ENCODE measurements around the gene DGCR6L.
"Not testable (repeated sequence)": the region's sequence is repeated elsewhere in the genome, so short reads cannot be mapped to it uniquely, and the experiment has no call there.

The DGCR6L gene

GRCh38 chr22:20272174-20272573 lies 47.7 kb downstream of the DGCR6L start:
- DNase-seq (ENCODE audit: low read depth in 1 of 2, low spot score in 1 of 2) = no peak
- TF ChIP-seq SPI1 (IDR thresholded peaks at IDR 0.05; ENCODE audit: borderline replicate concordance, low read depth) = no peak
- TF ChIP-seq GABPA (IDR thresholded peaks at IDR 0.05; ENCODE audit: low read depth) = no peak
- TF ChIP-seq, protein P1, sequence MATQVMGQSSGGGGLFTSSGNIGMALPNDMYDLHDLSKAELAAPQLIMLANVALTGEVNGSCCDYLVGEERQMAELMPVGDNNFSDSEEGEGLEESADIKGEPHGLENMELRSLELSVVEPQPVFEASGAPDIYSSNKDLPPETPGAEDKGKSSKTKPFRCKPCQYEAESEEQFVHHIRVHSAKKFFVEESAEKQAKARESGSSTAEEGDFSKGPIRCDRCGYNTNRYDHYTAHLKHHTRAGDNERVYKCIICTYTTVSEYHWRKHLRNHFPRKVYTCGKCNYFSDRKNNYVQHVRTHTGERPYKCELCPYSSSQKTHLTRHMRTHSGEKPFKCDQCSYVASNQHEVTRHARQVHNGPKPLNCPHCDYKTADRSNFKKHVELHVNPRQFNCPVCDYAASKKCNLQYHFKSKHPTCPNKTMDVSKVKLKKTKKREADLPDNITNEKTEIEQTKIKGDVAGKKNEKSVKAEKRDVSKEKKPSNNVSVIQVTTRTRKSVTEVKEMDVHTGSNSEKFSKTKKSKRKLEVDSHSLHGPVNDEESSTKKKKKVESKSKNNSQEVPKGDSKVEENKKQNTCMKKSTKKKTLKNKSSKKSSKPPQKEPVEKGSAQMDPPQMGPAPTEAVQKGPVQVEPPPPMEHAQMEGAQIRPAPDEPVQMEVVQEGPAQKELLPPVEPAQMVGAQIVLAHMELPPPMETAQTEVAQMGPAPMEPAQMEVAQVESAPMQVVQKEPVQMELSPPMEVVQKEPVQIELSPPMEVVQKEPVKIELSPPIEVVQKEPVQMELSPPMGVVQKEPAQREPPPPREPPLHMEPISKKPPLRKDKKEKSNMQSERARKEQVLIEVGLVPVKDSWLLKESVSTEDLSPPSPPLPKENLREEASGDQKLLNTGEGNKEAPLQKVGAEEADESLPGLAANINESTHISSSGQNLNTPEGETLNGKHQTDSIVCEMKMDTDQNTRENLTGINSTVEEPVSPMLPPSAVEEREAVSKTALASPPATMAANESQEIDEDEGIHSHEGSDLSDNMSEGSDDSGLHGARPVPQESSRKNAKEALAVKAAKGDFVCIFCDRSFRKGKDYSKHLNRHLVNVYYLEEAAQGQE (IDR thresholded peaks at IDR 0.05; ENCODE audit: insufficient replicate concordance, low read depth) = no peak
- no peak for TF ChIP-seq CTCF (IDR thresholded peaks at IDR 0.05; ENCODE audit: insufficient read depth, low read length)
- no peak for TF ChIP-seq POLR2AphosphoS5 (IDR thresholded peaks at IDR 0.05; ENCODE audit: low read depth)
- Histone ChIP-seq H3K27ac (replicated peaks) (no peak overlapping the region), H3K4me3 (replicated peaks; ENCODE audit: insufficient read depth, low read length) (no peak overlapping the region), H3K27me3 (ENCODE audit: insufficient read depth, poor library complexity, severe bottlenecking) (peaks cover 4% of the 10 kb centered on the region)

- TF ChIP-seq GABPA (IDR thresholded peaks at IDR 0.05; ENCODE audit: low read depth) (no peak), CTCF (IDR thresholded peaks at IDR 0.05; ENCODE audit: insufficient read depth, low read length) (no peak), SPI1 (IDR thresholded peaks at IDR 0.05; ENCODE audit: borderline replicate concordance, low read depth) (no peak), POLR2AphosphoS5 (IDR thresholded peaks at IDR 0.05; ENCODE audit: low read depth) (no peak)
- TF ChIP-seq, protein P1 (IDR thresholded peaks at IDR 0.05; ENCODE audit: insufficient replicate concordance, low read depth) = no peak
- H3K27me3 ChIP-seq (ENCODE audit: insufficient read depth, poor library complexity, severe bottlenecking) = peaks cover 4% of the 10 kb centered on the region
- no peak overlapping the region for H3K4me3 ChIP-seq (replicated peaks; ENCODE audit: insufficient read depth, low read length)
- DNase-seq (ENCODE audit: low read depth in 1 of 2, low spot score in 1 of 2) = no peak
- no peak overlapping the region for H3K27ac ChIP-seq (replicated peaks)
Measured at GRCh38 chr22:20271114-20271994, 48.5 kb downstream of the DGCR6L start.

- TF ChIP-seq, protein P1 (IDR thresholded peaks at IDR 0.05; ENCODE audit: insufficient replicate concordance, low read depth) = peak; percentile 53
- not testable (repeated sequence) for H3K27me3 ChIP-seq (ENCODE audit: insufficient read depth, poor library complexity, severe bottlenecking); H3K4me3 ChIP-seq (replicated peaks; ENCODE audit: insufficient read depth, low read length); DNase-seq (ENCODE audit: low read depth in 1 of 2, low spot score in 1 of 2); H3K27ac ChIP-seq (replicated peaks)
Measured at GRCh38 chr22:20270190-20271113, 49.4 kb downstream of the DGCR6L start.

DNA sequence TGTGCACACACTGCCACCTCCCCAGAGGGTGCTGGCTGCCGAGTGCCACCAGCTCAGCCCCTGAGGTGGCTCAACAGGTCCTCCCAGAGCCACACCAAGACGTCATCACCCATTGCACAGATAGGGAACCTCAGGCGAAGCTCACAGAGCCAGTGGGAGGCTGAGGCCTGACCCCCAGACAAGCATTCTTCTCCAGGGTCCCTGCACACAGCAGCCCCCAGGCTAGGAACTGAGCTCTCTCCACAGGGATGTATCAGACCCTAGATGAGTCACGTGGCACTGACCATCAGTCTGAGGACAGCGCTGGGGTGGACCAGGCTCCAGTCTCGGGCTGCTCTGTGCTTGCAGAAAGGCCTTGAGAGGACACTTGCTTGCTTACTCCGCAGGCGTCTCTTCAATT lies 50.2 kb downstream of the DGCR6L start:
- not testable (repeated sequence) for DNase-seq (ENCODE audit: low read depth in 1 of 2, low spot score in 1 of 2); H3K4me3 ChIP-seq (replicated peaks; ENCODE audit: insufficient read depth, low read length); H3K27me3 ChIP-seq (ENCODE audit: insufficient read depth, poor library complexity, severe bottlenecking); H3K27ac ChIP-seq (replicated peaks)

DNA sequence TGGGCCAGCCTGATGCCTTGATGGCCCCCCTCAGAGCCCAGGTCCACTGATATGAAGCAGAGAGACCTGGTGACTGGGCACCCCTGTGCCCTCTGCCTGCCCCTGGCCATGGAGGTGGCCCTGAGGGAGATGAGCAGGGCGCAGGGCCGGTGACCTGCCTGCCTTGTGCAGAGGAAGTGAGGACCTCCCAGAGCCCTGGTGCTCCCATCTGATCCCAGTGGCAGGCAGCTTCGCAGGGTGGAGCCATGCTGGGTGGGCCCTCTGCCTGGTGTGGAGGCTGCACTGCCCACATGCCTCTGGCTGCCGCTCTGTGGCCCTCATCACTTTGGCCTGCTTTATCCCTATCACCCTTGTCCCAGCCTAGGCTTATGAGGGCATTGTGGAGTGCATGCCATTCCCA lies 50.7 kb downstream of the DGCR6L start:
- not testable (repeated sequence) for H3K27me3 ChIP-seq (ENCODE audit: insufficient read depth, poor library complexity, severe bottlenecking)

More for the DNA sequence above, 50.7 kb downstream of the DGCR6L start:
- H3K4me3 ChIP-seq (replicated peaks; ENCODE audit: insufficient read depth, low read length); H3K27ac ChIP-seq (replicated peaks); DNase-seq (ENCODE audit: low read depth in 1 of 2, low spot score in 1 of 2): not testable (repeated sequence)

All from HL-60 (cell line).